Measurements from ENCODE around the gene CD209.

DNA sequence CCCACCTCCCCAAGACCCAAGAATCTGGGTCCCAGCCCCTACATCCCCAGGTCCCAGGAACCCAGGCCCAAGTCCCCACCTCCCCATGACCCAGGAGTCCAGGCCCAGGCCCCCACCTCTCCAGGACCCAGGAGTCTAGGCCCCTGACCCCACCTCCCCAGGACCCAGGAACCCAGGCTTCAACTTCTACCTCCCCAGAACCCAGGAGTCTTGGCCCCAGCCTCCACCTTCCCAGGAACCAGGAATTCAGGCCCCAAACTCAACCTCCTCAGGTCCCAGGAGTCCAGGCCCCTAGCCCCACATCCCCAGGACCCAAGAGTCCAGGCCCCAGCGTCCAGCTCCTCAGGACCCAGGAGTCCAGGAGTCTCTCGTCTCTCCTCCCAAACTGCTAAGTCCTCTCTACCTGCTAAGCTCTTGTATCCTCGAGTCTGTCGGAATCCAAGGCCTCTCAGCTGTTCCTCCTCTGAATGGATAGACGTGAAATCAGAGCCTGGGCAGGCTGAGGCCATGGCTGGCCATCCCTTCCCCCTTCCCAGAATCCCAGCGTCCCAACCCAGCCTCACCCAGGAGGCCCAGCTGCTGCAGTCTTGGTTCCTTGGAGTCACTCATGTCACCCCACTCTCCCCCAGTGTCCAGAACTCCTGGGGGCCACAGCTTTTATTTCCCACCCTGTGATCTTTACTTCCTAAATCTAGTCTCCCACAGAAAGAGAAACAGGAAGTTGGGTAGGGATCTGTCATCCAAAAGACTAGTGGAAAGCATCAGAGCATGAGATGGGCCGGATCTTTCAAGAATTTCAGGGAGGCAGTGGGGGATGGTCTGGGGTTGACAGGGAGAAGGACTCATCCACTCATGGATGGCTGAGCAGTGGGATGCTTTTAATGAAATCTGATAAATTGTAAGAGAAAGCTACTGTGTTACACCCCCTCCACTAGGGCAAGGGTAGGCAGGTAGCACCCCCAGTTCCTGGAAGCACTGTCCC is at the start of gene CD209:
- TF ChIP-seq POLR2A (IDR thresholded peaks at IDR 0.05; ENCODE audit: low read length) (no peak), GATA1 (IDR thresholded peaks at IDR 0.05; ENCODE audit: low read depth, low read length) (no peak)

Measured in erythroblast (primary cell).